Right ventricle myocardium superior (tissue), 1 donor: ENCODE measurements around the gene LIMCH1. TPM values are rescaled to one million over a fixed set of nuclear protein-coding genes. Genes with fewer than 3 reads are reported as not detected.
A peak's percentile ranks its signal among the peaks of the same experiment; 100 is the strongest.
"Not testable (repeated sequence)": the region's sequence is repeated elsewhere in the genome, so short reads cannot be mapped to it uniquely, and the experiment has no call there.

Experiments used
- ATAC-seq: fragments of 200-7000 bp; cut with Tn5 transposase; one replicate; pipeline ENCODE4 v1.9.1; 2020; ENCODE audit warnings: mild to moderate bottlenecking; ENCODE audit not compliant: poor library complexity
- DNase-seq: peaks from one replicate; pipeline ENCODE4 v3.0.0-alpha.2; 2020
- intact Hi-C: fragments of 100-400 bp; cut with DNase I; formaldehyde crosslinking; loops from one replicate; pipeline ENCODE4 v1.11.2; 2022
- long read RNA-seq: library from polyadenylated mRNA; unstranded; transcript quantifications from one replicate; pipeline ENCODE4 v2.0.0, GENCODE V29; 2021
- total RNA-seq: library from RNA; stranded (reverse); fragmentation: NEBNext Ultra II Directional; extraction: Animal tissue kit (Norgen Biotek cat#: 25700); gene quantifications from one replicate; pipeline ENCODE4 v1.2.1, GENCODE V29; 2021
- donor health status: DM: no; HTN: yes; CAD: no; lungs with severe emphysema.

LIMCH1 gene
- total RNA-seq, result 272 TPM
- long read RNA-seq, full-length matches to known transcripts, result 45 of 401 reads
- long read RNA-seq, partial matches to known transcripts, result 137 of 401 reads
- long read RNA-seq, other reads (novel, unspliced or antisense), result 219 of 401 reads

- ATAC-seq (peak; percentile 88), DNase-seq (peak; percentile 87)
- intact Hi-C loops, result loop anchor here (5.0 to 10.0 kb wide), 2 partner anchors 47 to 176 kb away; no protein-coding TSS in a partner anchor
These were observed at the start of gene LIMCH1 for GRCh38 chr4:41538017-41538733. TSS of gene LIMCH1 (plus strand) at chr4:41538157. CDS start at chr4:41605996, 67,839 bp downstream.

- ATAC-seq, DNase-seq, intact Hi-C loops: not testable (repeated sequence)
These were observed 46.8 kb upstream of the LIMCH1 start for GRCh38 chr4:41491081-41491576.

- ATAC-seq, result no peak
- intact Hi-C loops, result no loop called here
- DNase-seq, result no peak
These were observed 41.0 kb upstream of the LIMCH1 start for GRCh38 chr4:41496977-41497376.

GRCh38 chr4:41498177-41498576, 39.8 kb upstream of the LIMCH1 start:
- ATAC-seq (no peak), DNase-seq (no peak)
- intact Hi-C loops, result no loop called here

- ATAC-seq (no peak), DNase-seq (no peak)
- intact Hi-C loops, result no loop called here
These were observed 33.7 kb upstream of the LIMCH1 start for GRCh38 chr4:41504167-41504818.

- ATAC-seq (peak; percentile 74), DNase-seq (no peak)
- intact Hi-C loops, result no loop called here
These were observed 32.7 kb upstream of the LIMCH1 start for GRCh38 chr4:41505161-41505661.

GRCh38 chr4:41506130-41506529, 31.8 kb upstream of the LIMCH1 start:
- DNase-seq, result no peak
- intact Hi-C loops, result no loop called here
- ATAC-seq, result no peak

GRCh38 chr4:41507291-41507947, 30.5 kb upstream of the LIMCH1 start:
- no peak for ATAC-seq
- no peak for DNase-seq
- intact Hi-C loops, result no loop called here

- intact Hi-C loops, result no loop called here
- peak; percentile 67 for ATAC-seq
- DNase-seq, result peak; percentile 68
These were observed 28.5 kb upstream of the LIMCH1 start for GRCh38 chr4:41509451-41509866.

GRCh38 chr4:41510179-41510578, 27.8 kb upstream of the LIMCH1 start:
- intact Hi-C loops, result no loop called here
- DNase-seq (no peak), ATAC-seq (no peak)

GRCh38 chr4:41512136-41512535, 25.8 kb upstream of the LIMCH1 start:
- intact Hi-C loops, result no loop called here
- ATAC-seq (peak; percentile 14), DNase-seq (no peak)

GRCh38 chr4:41512596-41512995, 25.4 kb upstream of the LIMCH1 start:
- peak; percentile 22 for ATAC-seq
- intact Hi-C loops, result no loop called here
- DNase-seq, result no peak

GRCh38 chr4:41514169-41514568, 23.8 kb upstream of the LIMCH1 start:
- DNase-seq (no peak), ATAC-seq (no peak)
- intact Hi-C loops, result no loop called here

- intact Hi-C loops, result no loop called here
- no peak for ATAC-seq
- DNase-seq, result no peak
These were observed 23.0 kb upstream of the LIMCH1 start for GRCh38 chr4:41514766-41515481.

- intact Hi-C loops, result no loop called here
- DNase-seq (no peak), ATAC-seq (no peak)
These were observed 20.8 kb upstream of the LIMCH1 start for GRCh38 chr4:41517121-41517520.

- intact Hi-C loops, result no loop called here
These were observed 20.2 kb upstream of the LIMCH1 start for GRCh38 chr4:41517747-41518146.

GRCh38 chr4:41524425-41524824, 13.5 kb upstream of the LIMCH1 start:
- ATAC-seq, result peak; percentile 31
- intact Hi-C loops, result no loop called here
- DNase-seq, result no peak

More at GRCh38 chr4:41517747-41518146, 20.2 kb upstream of the LIMCH1 start:
- ATAC-seq, result no peak
- DNase-seq, result no peak

- no peak for DNase-seq
- intact Hi-C loops, result no loop called here
- ATAC-seq, result peak; percentile 36
These were observed 12.8 kb upstream of the LIMCH1 start for GRCh38 chr4:41525129-41525528.
